ENCODE data around the gene BMPR1B. TPM values are rescaled to one million over a fixed set of nuclear protein-coding genes. Genes with fewer than 3 reads are reported as not detected.
"Not testable (repeated sequence)": the region's sequence is repeated elsewhere in the genome, so short reads cannot be mapped to it uniquely, and the experiment has no call there.

Gene BMPR1B
- total and polyA plus RNA-seq, 2 of the 8 experiments (the other 6 are each of a cell fraction or from before 2014, with no cell fraction given) = 0.14 to 1.1 TPM

GRCh38 chr4:95170176-95170575, 412.4 kb downstream of the BMPR1B start (continued):
- TF ChIP-seq SP2 (IDR thresholded peaks at IDR 0.05; ENCODE audit: low read length) (no peak), CTBP2 (IDR thresholded peaks at IDR 0.05; ENCODE audit: borderline replicate concordance, insufficient read depth, insufficient read length, low read length) (no peak)

- H3K23ac ChIP-seq (ENCODE audit: insufficient read length); H3K14ac ChIP-seq (ENCODE audit: insufficient read length); H3K4ac ChIP-seq (replicated peaks; ENCODE audit: insufficient read length, low read depth, low read length); H3K4me3 ChIP-seq (ENCODE audit: extremely low read depth in 1 of 4, insufficient read depth in 2 of 4, low read depth in 3 of 4, low read length in 4 of 4); H3K27ac ChIP-seq (ENCODE audit: low read depth, low read length); H3K36me3 ChIP-seq (ENCODE audit: control insufficient read depth in 2 of 4, insufficient read depth in 4 of 4, low read length in 3 of 4); H2AK5ac ChIP-seq (ENCODE audit: low read depth, low read length); H2BK120ac ChIP-seq (replicated peaks; ENCODE audit: low read depth, low read length); H3K79me2 ChIP-seq (ENCODE audit: control insufficient read depth in 1 of 2, insufficient read depth in 2 of 2, low read length in 2 of 2); H4K20me1 ChIP-seq (replicated peaks in 1 of 2; ENCODE audit: control insufficient read depth in 1 of 2, insufficient read depth in 2 of 2, low read length in 2 of 2); H2BK12ac ChIP-seq (ENCODE audit: low read depth, low read length); H3K18ac ChIP-seq (ENCODE audit: extremely low read depth, low read length); H3K23me2 ChIP-seq (ENCODE audit: low read depth, low read length); CTCF ChIA-PET (ENCODE audit: partially characterized antibody); H2BK15ac ChIP-seq (ENCODE audit: low read length); H4K91ac ChIP-seq (replicated peaks; ENCODE audit: insufficient read length, low read length); FAIRE-seq; H3K56ac ChIP-seq (replicated peaks; ENCODE audit: insufficient read length, low read depth, low read length); H4K8ac ChIP-seq (ENCODE audit: extremely low read depth, insufficient read depth, low read length); H3K9me3 ChIP-seq (ENCODE audit: insufficient read depth in 2 of 2, low read depth in 1 of 2, low read length in 1 of 2); H3K4me1 ChIP-seq (replicated peaks in 1 of 4; ENCODE audit: control insufficient read depth in 3 of 4, insufficient read depth in 4 of 4, low read length in 3 of 4); POLR2A ChIA-PET (ENCODE audit: partially characterized antibody); H3K9ac ChIP-seq (replicated peaks in 1 of 4; ENCODE audit: extremely low read depth in 1 of 4, low read depth in 3 of 4, low read length in 3 of 4); DNase-seq (ENCODE audit: low read depth in 1 of 2, low spot score in 2 of 2); H2AFZ ChIP-seq (ENCODE audit: low read length); H2BK20ac ChIP-seq (ENCODE audit: low read length); H3K4me2 ChIP-seq (ENCODE audit: insufficient read depth in 1 of 2, low read depth in 2 of 2, low read length in 2 of 2); H2BK5ac ChIP-seq (ENCODE audit: low read depth, low read length); H3K79me1 ChIP-seq (ENCODE audit: low read depth, low read length); H4K5ac ChIP-seq (ENCODE audit: insufficient read length, low read depth, low read length); H3K27me3 ChIP-seq (replicated peaks in 1 of 4; ENCODE audit: control insufficient read depth in 3 of 4, extremely low read depth in 1 of 4, insufficient read depth in 3 of 4, low read length in 3 of 4): not testable (repeated sequence)
- 100% methylated on average over 1 of the region's 3 CpGs; no CpG with 5 or more reads in 1 of the 2 experiments for WGBS, 2 experiments (ENCODE audit: extremely low coverage in 1 of 2, insufficient coverage in 1 of 2, insufficient read length in 1 of 2, insufficient replicate concordance in 2 of 2, low coverage in 1 of 2, low lambda C conversion rate in 2 of 2, missing lambda C conversion rate in 1 of 2)
Measured at GRCh38 chr4:95171377-95171776, 413.6 kb downstream of the BMPR1B start.

Measured in H1 (cell line).